NB4 (cell line): ENCODE data around the gene MMP24.
A peak's percentile ranks its signal among the peaks of the same experiment; 100 is the strongest.

Experiments used
- DNase-seq: peaks from one replicate; pipeline ENCODE4 v3.0.0; 2010; ENCODE audit warnings: low read depth
- H3K4me3 ChIP-seq: one replicate; pipeline ENCODE4 v1.5.1; 2011; ENCODE audit warnings: mild to moderate bottlenecking, low read depth, low read length, moderate library complexity
- MYC ChIP-seq: IDR thresholded peaks from 2 replicates; pipeline ENCODE4 v1.6.1; 2011; ENCODE audit warnings: low read depth, low read length
- POLR2A ChIP-seq: IDR thresholded peaks from 2 replicates; pipeline ENCODE4 v1.6.1; 2011; ENCODE audit warnings: mild to moderate bottlenecking; ENCODE audit not compliant: insufficient read length; ENCODE audit errors: extremely low read depth
- TF ChIP-seq, protein P1 (sequence below): IDR thresholded peaks from 2 replicates; pipeline ENCODE4 v1.6.1; 2011; ENCODE audit warnings: low read depth, low read length
- TF ChIP-seq, protein P2 (sequence below): IDR thresholded peaks from one replicate; pipeline ENCODE4 v1.5.1; 2012; ENCODE audit warnings: low read depth, low read length

MMP24 gene

DNA sequence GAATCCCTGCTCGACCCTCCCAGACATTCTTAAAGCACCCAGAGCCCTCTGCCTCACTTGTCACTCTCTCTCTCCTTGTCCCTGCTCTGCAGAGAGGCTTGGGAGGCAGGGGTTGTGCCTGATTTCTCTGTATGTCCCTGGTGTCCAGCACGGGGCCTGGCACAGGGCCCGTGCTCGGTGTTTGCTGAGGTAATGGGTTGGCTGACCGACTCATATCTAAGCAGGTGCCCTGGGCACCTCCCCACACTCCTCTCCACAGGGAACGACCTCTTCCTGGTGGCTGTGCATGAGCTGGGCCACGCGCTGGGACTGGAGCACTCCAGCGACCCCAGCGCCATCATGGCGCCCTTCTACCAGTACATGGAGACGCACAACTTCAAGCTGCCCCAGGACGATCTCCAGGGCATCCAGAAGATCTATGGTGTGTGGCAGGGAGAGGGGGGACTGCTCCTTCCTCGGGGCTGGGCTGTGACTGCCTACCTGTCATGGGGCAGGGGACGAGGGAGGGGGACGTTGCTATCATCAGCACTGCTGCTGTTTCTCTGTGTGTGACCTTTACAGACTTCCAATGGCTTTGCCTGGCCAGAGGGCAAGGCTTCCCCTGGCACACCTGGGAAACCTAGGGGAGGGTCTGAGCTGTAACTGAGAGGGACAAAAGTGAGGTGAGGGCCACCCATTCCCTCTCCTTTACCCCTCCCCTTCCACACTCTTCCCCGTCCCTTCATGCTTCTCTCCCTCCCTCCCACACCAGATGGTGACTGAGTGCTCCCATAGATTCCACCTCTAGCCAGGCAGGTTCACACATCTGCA, 37.2 kb downstream of the MMP24 start:
- H3K4me3 ChIP-seq = no peak overlapping the region
- TF ChIP-seq MYC = no peak
- TF ChIP-seq, protein P1, sequence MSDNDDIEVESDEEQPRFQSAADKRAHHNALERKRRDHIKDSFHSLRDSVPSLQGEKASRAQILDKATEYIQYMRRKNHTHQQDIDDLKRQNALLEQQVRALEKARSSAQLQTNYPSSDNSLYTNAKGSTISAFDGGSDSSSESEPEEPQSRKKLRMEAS = no peak
- TF ChIP-seq, protein P2, sequence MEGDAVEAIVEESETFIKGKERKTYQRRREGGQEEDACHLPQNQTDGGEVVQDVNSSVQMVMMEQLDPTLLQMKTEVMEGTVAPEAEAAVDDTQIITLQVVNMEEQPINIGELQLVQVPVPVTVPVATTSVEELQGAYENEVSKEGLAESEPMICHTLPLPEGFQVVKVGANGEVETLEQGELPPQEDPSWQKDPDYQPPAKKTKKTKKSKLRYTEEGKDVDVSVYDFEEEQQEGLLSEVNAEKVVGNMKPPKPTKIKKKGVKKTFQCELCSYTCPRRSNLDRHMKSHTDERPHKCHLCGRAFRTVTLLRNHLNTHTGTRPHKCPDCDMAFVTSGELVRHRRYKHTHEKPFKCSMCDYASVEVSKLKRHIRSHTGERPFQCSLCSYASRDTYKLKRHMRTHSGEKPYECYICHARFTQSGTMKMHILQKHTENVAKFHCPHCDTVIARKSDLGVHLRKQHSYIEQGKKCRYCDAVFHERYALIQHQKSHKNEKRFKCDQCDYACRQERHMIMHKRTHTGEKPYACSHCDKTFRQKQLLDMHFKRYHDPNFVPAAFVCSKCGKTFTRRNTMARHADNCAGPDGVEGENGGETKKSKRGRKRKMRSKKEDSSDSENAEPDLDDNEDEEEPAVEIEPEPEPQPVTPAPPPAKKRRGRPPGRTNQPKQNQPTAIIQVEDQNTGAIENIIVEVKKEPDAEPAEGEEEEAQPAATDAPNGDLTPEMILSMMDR = no peak
- no peak for TF ChIP-seq POLR2A
- DNase-seq = no peak

- DNase-seq = peak; percentile 58
- no peak overlapping the region for H3K4me3 ChIP-seq
- TF ChIP-seq, protein P2 = peak; percentile 52
- TF ChIP-seq, protein P1 = no peak
- TF ChIP-seq POLR2A (no peak), MYC (no peak)
These were observed 38.3 kb downstream of the MMP24 start for GRCh38 chr20:35264755-35265154.

- TF ChIP-seq, protein P2 = no peak
- TF ChIP-seq, protein P1 = no peak
- TF ChIP-seq MYC (no peak), POLR2A (no peak)
- no peak overlapping the region for H3K4me3 ChIP-seq
- DNase-seq = no peak
These were observed 40.6 kb downstream of the MMP24 start for GRCh38 chr20:35267092-35267491.

DNA sequence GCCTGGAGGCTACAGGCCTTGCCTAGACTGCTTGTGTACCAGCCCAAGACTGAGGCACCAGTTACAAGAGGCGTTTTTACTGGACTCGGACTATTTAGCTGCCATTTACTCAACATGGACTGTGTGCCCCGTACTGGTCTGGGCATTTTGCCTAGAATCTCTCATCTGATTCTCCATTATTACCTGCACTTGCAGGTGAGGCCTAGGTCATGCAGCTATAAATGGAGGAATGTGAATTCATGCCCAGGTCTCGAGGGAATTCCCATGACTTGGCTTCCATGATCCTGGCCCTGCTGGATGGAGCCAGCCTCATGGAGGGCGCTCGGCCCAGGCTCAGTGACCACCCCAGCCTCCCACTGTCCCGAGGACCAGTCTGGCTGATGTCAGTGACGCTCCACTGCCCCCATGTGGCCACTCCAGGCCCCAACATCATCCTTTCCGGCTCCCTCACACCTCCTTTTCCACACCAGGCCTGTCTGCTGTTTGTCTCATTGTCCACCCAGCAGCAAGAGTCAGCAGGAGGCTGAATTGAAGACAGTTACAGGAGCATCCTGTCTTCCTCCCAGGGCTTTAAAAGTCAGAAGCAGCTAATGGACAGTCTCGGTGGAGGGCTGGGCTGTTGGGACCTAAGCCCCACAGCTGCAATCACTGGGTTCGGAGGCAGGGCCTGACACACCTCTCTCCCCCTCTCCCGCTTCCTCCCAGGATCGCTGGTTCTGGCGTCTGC, 42.7 kb downstream of the MMP24 start:
- peak; percentile 71 for DNase-seq
- no peak overlapping the region for H3K4me3 ChIP-seq
- TF ChIP-seq MYC (peak; percentile 27; the same call in 1 of the 2 replicates), POLR2A (no peak)
- TF ChIP-seq, protein P2 = peak; percentile 92
- TF ChIP-seq, protein P1 = peak; percentile 72

GRCh38 chr20:35270021-35270902, 43.8 kb downstream of the MMP24 start:
- TF ChIP-seq POLR2A (no peak), MYC (no peak)
- TF ChIP-seq, protein P1 = no peak
- TF ChIP-seq, protein P2 = no peak
- H3K4me3 ChIP-seq = no peak overlapping the region
- DNase-seq = no peak
